HepG2 (cell line): ENCODE data around the gene CST8. TPM values are rescaled to one million over a fixed set of nuclear protein-coding genes. Genes with fewer than 3 reads are reported as not detected.

Experiments used
- ADNP ChIP-seq: sonication (generic); formaldehyde crosslinking; IDR thresholded peaks from 2 replicates; pipeline ENCODE4 v1.4.0; 2020; ENCODE audit warnings: missing genetic modification reagents
- AGO2 ChIP-seq: fragments of 200-400 bp; formaldehyde crosslinking; optimal IDR thresholded peaks from 2 replicates; pipeline ENCODE3; 2017; ENCODE audit warnings: mild to moderate bottlenecking, low read depth, low read length, moderate library complexity
- ARID5B ChIP-seq: IDR thresholded peaks from 2 replicates; pipeline ENCODE4 v1.4.0; 2020; ENCODE audit warnings: mild to moderate bottlenecking, missing genetic modification reagents
- CCAR2 ChIP-seq: fragments of 200-400 bp; formaldehyde crosslinking; optimal IDR thresholded peaks from 2 replicates; pipeline ENCODE3; 2018; ENCODE audit warnings: low read depth, mild to moderate bottlenecking, low read length, moderate library complexity
- HIVEP1 ChIP-seq: sonication (generic); formaldehyde crosslinking; IDR thresholded peaks from 2 replicates; pipeline ENCODE4 v1.4.0; 2020; ENCODE audit warnings: mild to moderate bottlenecking, missing genetic modification reagents
- KAT7 ChIP-seq: IDR thresholded peaks from 2 replicates; pipeline ENCODE4 v1.6.1; 2018; ENCODE audit warnings: borderline replicate concordance, missing compliant biosample characterization
- MTF2 ChIP-seq: sonication (generic); formaldehyde crosslinking; IDR thresholded peaks from 2 replicates; pipeline ENCODE4 v1.5.0; 2020; ENCODE audit warnings: missing genetic modification reagents, borderline replicate concordance
- PAXIP1 ChIP-seq: sonication (generic); formaldehyde crosslinking; conservative IDR thresholded peaks from 2 replicates; pipeline ENCODE4 v1.4.0; 2020; ENCODE audit warnings: mild to moderate bottlenecking, missing genetic modification reagents, moderate library complexity
- SIX4 ChIP-seq: sonication (generic); formaldehyde crosslinking; IDR thresholded peaks from 2 replicates; pipeline ENCODE4 v1.4.0; 2020; ENCODE audit warnings: missing genetic modification reagents
- SMAD3 ChIP-seq: sonication (generic); formaldehyde crosslinking; IDR thresholded peaks from 2 replicates; pipeline ENCODE4 v1.4.0; 2020; ENCODE audit warnings: missing genetic modification reagents
- SNAPC4 ChIP-seq: sonication (generic); formaldehyde crosslinking; IDR thresholded peaks from 2 replicates; pipeline ENCODE4 v1.4.0; 2020; ENCODE audit warnings: mild to moderate bottlenecking, missing genetic modification reagents
- THAP11 ChIP-seq: IDR thresholded peaks from 2 replicates; pipeline ENCODE4 v1.6.1; 2016; ENCODE audit warnings: missing biosample characterization, missing genetic modification reagents
- YY1 ChIP-seq: IDR thresholded peaks from 2 replicates; pipeline ENCODE4 v1.6.1; 2011; ENCODE audit warnings: low read length, low read depth, moderate library complexity, mild to moderate bottlenecking; ENCODE audit not compliant: insufficient read depth, insufficient replicate concordance
- ZNF556 ChIP-seq: sonication (generic); formaldehyde crosslinking; IDR thresholded peaks from 2 replicates; pipeline ENCODE4 v1.4.0; 2020; ENCODE audit warnings: mild to moderate bottlenecking, missing genetic modification reagents, borderline replicate concordance
- polyA plus RNA-seq, 8 experiments: library from polyadenylated mRNA; depleted of rRNA in 3 of 8; stranded (reverse) in 7 of 8; unstranded in 1 of 8; fragments of >200 nt; fragmentation: Illumina TruSeq in 4 of 8; extraction: Trizol in 4 of 8; gene quantifications; 2 replicates each; pipeline versions ENCODE4 v1.2.1 to v1.2.3, GENCODE V29; 2011 to 2016; ENCODE audit warnings: low read depth in 4 of 8, missing spikeins in 1 of 8, mixed read lengths in 1 of 8; ENCODE audit not compliant: insufficient read depth in 1 of 8
- total RNA-seq, 5 experiments: library from RNA; depleted of rRNA; stranded (reverse); fragments of >200 nt; fragmentation: Illumina TruSeq; extraction: Trizol; gene quantifications; 2 replicates each; pipeline ENCODE4 v1.2.3, GENCODE V29; 2016; ENCODE audit warnings: low read depth in 1 of 5
- TF ChIP-seq, protein P1 (sequence below): sonication (generic); formaldehyde crosslinking; IDR thresholded peaks from 2 replicates; pipeline ENCODE4 v1.5.0; 2020; ENCODE audit warnings: mild to moderate bottlenecking, missing genetic modification reagents

Gene CST8
- total and polyA plus RNA-seq, 2 of the 13 experiments (the other 11 are each of a cell fraction or from before 2014, with no cell fraction given) = not detected

DNA sequence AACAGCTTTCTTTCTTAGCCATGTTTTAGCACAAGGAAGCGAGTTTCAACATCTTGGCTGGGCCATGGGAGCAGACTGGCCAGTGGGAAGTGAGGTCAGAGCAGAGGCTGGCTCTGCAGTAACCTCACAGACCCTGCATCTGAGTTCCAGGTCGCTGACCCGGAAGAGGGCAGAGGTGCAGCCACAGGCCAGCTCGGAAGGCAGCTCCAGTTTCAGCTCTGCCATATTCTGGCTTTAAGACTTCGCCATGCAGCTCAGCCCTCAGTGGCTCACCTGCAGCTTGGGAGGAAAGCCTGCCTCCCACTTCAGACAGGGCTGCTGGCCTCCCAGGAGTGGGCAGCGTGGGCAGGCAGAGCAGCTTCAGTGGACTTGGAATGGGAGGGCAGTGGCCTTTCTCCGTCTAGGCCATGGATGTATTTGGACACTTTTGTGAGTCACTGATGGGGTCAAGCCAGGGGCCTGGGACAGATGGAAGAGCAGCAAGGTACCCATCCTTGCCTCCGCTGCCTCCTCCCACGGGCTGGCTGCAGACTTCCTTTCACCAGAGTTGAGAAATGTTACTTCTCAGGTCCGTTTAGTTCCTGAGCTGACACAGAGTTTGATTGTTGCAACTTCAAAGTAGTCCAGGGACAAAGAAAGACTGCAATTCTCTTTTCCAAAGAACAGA is 18.5 kb downstream of the CST8 start (continued):
- no peak for TF ChIP-seq SNAPC4 (CRISPR knock-in tag)
- no peak for TF ChIP-seq SMAD3 (CRISPR knock-in tag)
- TF ChIP-seq ARID5B (CRISPR knock-in tag) = 0 out of 2 replicates have a peak, but pooled peaks have one; percentile 30
- no peak for TF ChIP-seq ZNF556 (CRISPR knock-in tag)
- TF ChIP-seq HIVEP1 (CRISPR knock-in tag) = no peak
- TF ChIP-seq THAP11 (CRISPR knock-in tag) = peak; percentile 46; the same call in 1 of the 2 replicates
- TF ChIP-seq MTF2 (CRISPR knock-in tag) = peak; percentile 82; the same call in 1 of the 2 replicates
- peak; percentile 17 for TF ChIP-seq YY1
- TF ChIP-seq AGO2 = no peak
- TF ChIP-seq PAXIP1 (CRISPR knock-in tag) = no peak
- no peak for TF ChIP-seq ADNP (CRISPR knock-in tag)
- TF ChIP-seq SIX4 (CRISPR knock-in tag) = 0 out of 2 replicates have a peak, but pooled peaks have one; percentile 16
- TF ChIP-seq CCAR2 = no peak
- TF ChIP-seq, protein P1, sequence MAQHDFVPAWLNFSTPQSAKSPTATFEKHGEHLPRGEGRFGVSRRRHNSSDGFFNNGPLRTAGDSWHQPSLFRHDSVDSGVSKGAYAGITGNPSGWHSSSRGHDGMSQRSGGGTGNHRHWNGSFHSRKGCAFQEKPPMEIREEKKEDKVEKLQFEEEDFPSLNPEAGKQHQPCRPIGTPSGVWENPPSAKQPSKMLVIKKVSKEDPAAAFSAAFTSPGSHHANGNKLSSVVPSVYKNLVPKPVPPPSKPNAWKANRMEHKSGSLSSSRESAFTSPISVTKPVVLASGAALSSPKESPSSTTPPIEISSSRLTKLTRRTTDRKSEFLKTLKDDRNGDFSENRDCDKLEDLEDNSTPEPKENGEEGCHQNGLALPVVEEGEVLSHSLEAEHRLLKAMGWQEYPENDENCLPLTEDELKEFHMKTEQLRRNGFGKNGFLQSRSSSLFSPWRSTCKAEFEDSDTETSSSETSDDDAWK = no peak
- no peak for TF ChIP-seq KAT7 (CRISPR knock-in tag)
